HEK293 (cell line): ENCODE data around the gene SLFN12L.
"Not testable (repeated sequence)": the region's sequence is repeated elsewhere in the genome, so short reads cannot be mapped to it uniquely, and the experiment has no call there.

Source experiments
- CTCF ChIA-PET: fragments of 350-600 bp; formaldehyde crosslinking; extraction: SDS; loops from one replicate; lab custom pipeline; 2021; ENCODE audit warnings: antibody characterized with exemption; lab: Yijun Ruan, JAX
- POLR2A ChIA-PET: fragments of 300-600 bp; formaldehyde crosslinking; extraction: SDS; loops from one replicate; lab custom pipeline; 2020; ENCODE audit warnings: antibody characterized with exemption, inconsistent platforms; lab: Yijun Ruan, JAX
- H3K27ac ChIP-seq: fragments of 200-500 bp; sonication (Bioruptor generic); 2 replicates; pipeline ENCODE4 v1.5.1; 2014; ENCODE audit warnings: low read depth, low read length, control low read depth, inconsistent platforms; ENCODE audit errors: extremely low read depth
- H3K36me3 ChIP-seq, 2 experiments: fragments of 200-500 bp in 1 of 2; sonication (Bioruptor generic) in 1 of 2; 1 replicate in 1 of 2; 2 replicates in 1 of 2; pipeline ENCODE4 v1.5.1; 2014 to 2017; ENCODE audit warnings: inconsistent platforms in 2 of 2, low read length in 2 of 2; ENCODE audit not compliant: control insufficient read depth in 2 of 2, insufficient read depth in 1 of 2
- H3K4me1 ChIP-seq: fragments of 200-500 bp; sonication (Bioruptor generic); 2 replicates; pipeline ENCODE4 v1.5.1; 2014; ENCODE audit warnings: mild to moderate bottlenecking, low read length, inconsistent platforms; ENCODE audit not compliant: control insufficient read depth, insufficient read depth
- H3K4me3 ChIP-seq: 2 replicates; pipeline ENCODE4 v1.5.1; 2011; ENCODE audit warnings: low read depth, mild to moderate bottlenecking, control low read depth, low read length, moderate library complexity
- H3K9me3 ChIP-seq: fragments of 200-500 bp; sonication (Bioruptor generic); 2 replicates; pipeline ENCODE4 v1.5.1; 2014; ENCODE audit warnings: low read depth, low read length, inconsistent platforms; ENCODE audit not compliant: control insufficient read depth, insufficient read depth
- CTCF ChIP-seq: fragments of 450-650 bp; formaldehyde crosslinking; IDR thresholded peaks from 2 replicates; pipeline ENCODE4 v1.5.1; 2016; ENCODE audit warnings: missing biosample characterization, missing genetic modification characterization
- MYNN ChIP-seq: fragments of 450-650 bp; formaldehyde crosslinking; IDR thresholded peaks from 2 replicates; pipeline ENCODE4 v1.5.1; 2016; ENCODE audit warnings: missing biosample characterization, missing genetic modification characterization, borderline replicate concordance
- RBAK ChIP-seq: fragments of 450-650 bp; formaldehyde crosslinking; IDR thresholded peaks from 2 replicates; pipeline ENCODE4 v1.5.1; 2016; ENCODE audit warnings: missing biosample characterization, missing genetic modification characterization
- TCF7L2 ChIP-seq: IDR thresholded peaks from 2 replicates; pipeline ENCODE4 v1.6.1; 2011; ENCODE audit warnings: low read depth, mild to moderate bottlenecking, inconsistent platforms, low read length, moderate library complexity, borderline replicate concordance
- ZBTB26 ChIP-seq: fragments of 450-650 bp; formaldehyde crosslinking; optimal IDR thresholded peaks from 2 replicates; pipeline ENCODE3; 2016; ENCODE audit warnings: missing biosample characterization, mild to moderate bottlenecking, missing genetic modification characterization
- ZNF114 ChIP-seq: fragments of 450-650 bp; formaldehyde crosslinking; IDR thresholded peaks from 2 replicates; pipeline ENCODE4 v1.5.0; 2017; ENCODE audit warnings: missing biosample characterization, missing genetic modification characterization
- ZNF121 ChIP-seq: fragments of 450-650 bp; formaldehyde crosslinking; IDR thresholded peaks from 2 replicates; pipeline ENCODE4 v1.5.1; 2016; ENCODE audit warnings: missing biosample characterization, missing genetic modification characterization
- ZNF211 ChIP-seq: fragments of 450-650 bp; formaldehyde crosslinking; IDR thresholded peaks from 2 replicates; pipeline ENCODE4 v1.5.1; 2016; ENCODE audit warnings: low read depth, missing biosample characterization, missing genetic modification characterization
- ZNF274 ChIP-seq, 2 experiments: fragments of 200-500 bp in 1 of 2; fragments of 450-650 bp in 1 of 2; sonication (Bioruptor generic) in 1 of 2; formaldehyde crosslinking in 1 of 2; IDR thresholded peaks; 2 replicates each; pipeline versions ENCODE4 v1.5.1 to v1.6.1; 2014 to 2016; ENCODE audit warnings: borderline replicate concordance in 1 of 2, inconsistent platforms in 1 of 2, low read length in 1 of 2, missing biosample characterization in 1 of 2, missing genetic modification characterization in 1 of 2
- ZNF280D ChIP-seq: fragments of 450-650 bp; formaldehyde crosslinking; IDR thresholded peaks from 2 replicates; pipeline ENCODE4 v1.5.1; 2016; ENCODE audit warnings: missing biosample characterization, missing genetic modification characterization
- ZNF335 ChIP-seq: fragments of 450-650 bp; formaldehyde crosslinking; conservative IDR thresholded peaks from 2 replicates; pipeline ENCODE4 v1.5.1; 2016; ENCODE audit warnings: missing biosample characterization, missing genetic modification characterization
- ZNF366 ChIP-seq: fragments of 450-650 bp; formaldehyde crosslinking; conservative IDR thresholded peaks from 2 replicates; pipeline ENCODE4 v1.5.1; 2016; ENCODE audit warnings: missing biosample characterization, missing genetic modification characterization
- ZNF391 ChIP-seq: fragments of 450-650 bp; formaldehyde crosslinking; IDR thresholded peaks from 2 replicates; pipeline ENCODE4 v1.5.1; 2016; ENCODE audit warnings: low read depth, missing biosample characterization, missing genetic modification characterization, borderline replicate concordance
- ZNF514 ChIP-seq: fragments of 450-650 bp; formaldehyde crosslinking; IDR thresholded peaks from 2 replicates; pipeline ENCODE4 v1.5.1; 2016; ENCODE audit warnings: missing biosample characterization, missing genetic modification characterization
- ZNF529 ChIP-seq: fragments of 450-650 bp; formaldehyde crosslinking; IDR thresholded peaks from 2 replicates; pipeline ENCODE4 v1.5.1; 2017; ENCODE audit warnings: missing genetic modification characterization, missing biosample characterization; ENCODE audit not compliant: insufficient replicate concordance
- ZNF549 ChIP-seq: fragments of 450-650 bp; IDR thresholded peaks from 2 replicates; pipeline ENCODE4 v1.5.1; 2018; ENCODE audit warnings: missing biosample characterization, missing genetic modification characterization, mild to moderate bottlenecking, inconsistent platforms, moderate library complexity
- ZNF768 ChIP-seq: fragments of 450-650 bp; formaldehyde crosslinking; IDR thresholded peaks from 2 replicates; pipeline ENCODE4 v1.5.1; 2018; ENCODE audit warnings: missing biosample characterization, mild to moderate bottlenecking, missing genetic modification characterization
- ZSCAN23 ChIP-seq: fragments of 450-650 bp; formaldehyde crosslinking; IDR thresholded peaks from 2 replicates; pipeline ENCODE4 v1.5.1; 2016; ENCODE audit warnings: missing biosample characterization, missing genetic modification characterization
- TF ChIP-seq, protein P1 (sequence below): fragments of 450-650 bp; formaldehyde crosslinking; IDR thresholded peaks from 2 replicates; pipeline ENCODE4 v1.5.1; 2017; ENCODE audit warnings: missing biosample characterization, missing genetic modification characterization
- TF ChIP-seq, protein P2 (sequence below): fragments of 450-650 bp; formaldehyde crosslinking; IDR thresholded peaks from 2 replicates; pipeline ENCODE4 v1.5.1; 2016; ENCODE audit warnings: missing biosample characterization, missing genetic modification characterization

SLFN12L gene

GRCh38 chr17:35519906-35520442 lies 17.5 kb downstream of the SLFN12L start:
- Histone ChIP-seq H3K4me1 (peaks cover 9% of the 10 kb centered on the region), H3K4me3 (no peak overlapping the region)
- CTCF ChIA-PET, result interaction anchor here (1.0 to 3.0 kb wide), 2 partner anchors 14 to 208 kb away, joined by 3 to 10 read pairs; no protein-coding TSS in a partner anchor
- TF ChIP-seq, protein P1, sequence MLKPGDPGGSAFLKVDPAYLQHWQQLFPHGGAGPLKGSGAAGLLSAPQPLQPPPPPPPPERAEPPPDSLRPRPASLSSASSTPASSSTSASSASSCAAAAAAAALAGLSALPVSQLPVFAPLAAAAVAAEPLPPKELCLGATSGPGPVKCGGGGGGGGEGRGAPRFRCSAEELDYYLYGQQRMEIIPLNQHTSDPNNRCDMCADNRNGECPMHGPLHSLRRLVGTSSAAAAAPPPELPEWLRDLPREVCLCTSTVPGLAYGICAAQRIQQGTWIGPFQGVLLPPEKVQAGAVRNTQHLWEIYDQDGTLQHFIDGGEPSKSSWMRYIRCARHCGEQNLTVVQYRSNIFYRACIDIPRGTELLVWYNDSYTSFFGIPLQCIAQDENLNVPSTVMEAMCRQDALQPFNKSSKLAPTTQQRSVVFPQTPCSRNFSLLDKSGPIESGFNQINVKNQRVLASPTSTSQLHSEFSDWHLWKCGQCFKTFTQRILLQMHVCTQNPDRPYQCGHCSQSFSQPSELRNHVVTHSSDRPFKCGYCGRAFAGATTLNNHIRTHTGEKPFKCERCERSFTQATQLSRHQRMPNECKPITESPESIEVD, result no peak
- TF ChIP-seq CTCF (no peak), TCF7L2 (peak; percentile 58; the same call in 1 of the 2 replicates), ZNF121 (tag by site-specific recombination) (no peak), ZNF366 (tag by site-specific recombination) (no peak), ZNF514 (no peak), ZNF114 (tag by site-specific recombination) (no peak), ZNF391 (no peak), ZNF274 (IDR thresholded peaks at IDR 0.05; ENCODE audit: low read length) (no peak), ZNF274 (tag by site-specific recombination; IDR thresholded peaks at IDR 0.05; ENCODE audit: borderline replicate concordance) (no peak), ZNF335 (tag by site-specific recombination) (0 out of 2 replicates have a peak, but pooled peaks have one; percentile 19), ZNF280D (tag by site-specific recombination) (no peak), ZNF529 (tag by site-specific recombination) (no peak), ZNF768 (tag by site-specific recombination) (no peak)
- TF ChIP-seq, protein P2, sequence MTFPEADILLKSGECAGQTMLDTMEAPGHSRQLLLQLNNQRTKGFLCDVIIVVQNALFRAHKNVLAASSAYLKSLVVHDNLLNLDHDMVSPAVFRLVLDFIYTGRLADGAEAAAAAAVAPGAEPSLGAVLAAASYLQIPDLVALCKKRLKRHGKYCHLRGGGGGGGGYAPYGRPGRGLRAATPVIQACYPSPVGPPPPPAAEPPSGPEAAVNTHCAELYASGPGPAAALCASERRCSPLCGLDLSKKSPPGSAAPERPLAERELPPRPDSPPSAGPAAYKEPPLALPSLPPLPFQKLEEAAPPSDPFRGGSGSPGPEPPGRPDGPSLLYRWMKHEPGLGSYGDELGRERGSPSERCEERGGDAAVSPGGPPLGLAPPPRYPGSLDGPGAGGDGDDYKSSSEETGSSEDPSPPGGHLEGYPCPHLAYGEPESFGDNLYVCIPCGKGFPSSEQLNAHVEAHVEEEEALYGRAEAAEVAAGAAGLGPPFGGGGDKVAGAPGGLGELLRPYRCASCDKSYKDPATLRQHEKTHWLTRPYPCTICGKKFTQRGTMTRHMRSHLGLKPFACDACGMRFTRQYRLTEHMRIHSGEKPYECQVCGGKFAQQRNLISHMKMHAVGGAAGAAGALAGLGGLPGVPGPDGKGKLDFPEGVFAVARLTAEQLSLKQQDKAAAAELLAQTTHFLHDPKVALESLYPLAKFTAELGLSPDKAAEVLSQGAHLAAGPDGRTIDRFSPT, result no peak
- TF ChIP-seq, all 188 proteins: peak for 2
- POLR2A ChIA-PET, result no interaction called here
- no peaks in the 10 kb centered on the region for H3K36me3 ChIP-seq
- no peak overlapping the region for H3K27ac ChIP-seq
- H3K9me3 ChIP-seq, result no peaks in the 10 kb centered on the region

GRCh38 chr17:35519439-35519838 lies 18.0 kb downstream of the SLFN12L start:
- Histone ChIP-seq H3K27ac (no peak overlapping the region), H3K36me3 (no peaks in the 10 kb centered on the region), H3K4me1 (peaks cover 10% of the 10 kb centered on the region), H3K4me3 (no peak overlapping the region), H3K9me3 (no peaks in the 10 kb centered on the region)
- ChIA-PET CTCF (interaction anchor here (0.7 to 1.0 kb wide), 2 partner anchors 15 to 663 kb away, joined by 3 read pairs; no protein-coding TSS in a partner anchor), POLR2A (no interaction called here)
- no peak for TF ChIP-seq ZNF211
- TF ChIP-seq ZNF549 (tag by site-specific recombination), result no peak
- TF ChIP-seq MYNN (tag by site-specific recombination), result no peak
- TF ChIP-seq RBAK (tag by site-specific recombination), result no peak
- no peak for TF ChIP-seq ZBTB26 (tag by site-specific recombination)
- no peak for TF ChIP-seq ZSCAN23 (tag by site-specific recombination)

DNA sequence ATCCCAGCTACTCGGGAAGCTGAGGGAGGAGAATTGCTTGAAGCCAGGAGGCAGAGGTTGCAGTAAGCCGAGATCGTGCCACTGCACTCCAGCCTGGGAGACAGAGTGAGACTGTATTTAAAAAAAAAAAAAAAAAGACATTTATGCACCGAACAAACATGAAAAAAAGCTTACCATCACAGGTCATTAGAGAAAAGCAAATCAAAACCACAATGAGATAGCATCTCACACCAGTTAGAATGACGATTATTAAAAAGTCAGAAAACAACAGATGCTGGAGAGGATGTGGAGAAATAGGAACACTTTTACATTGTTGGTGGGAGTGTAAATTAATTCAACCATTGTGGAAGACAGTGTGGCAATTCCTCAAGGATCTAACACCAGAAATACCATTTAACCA lies 19.0 kb downstream of the SLFN12L start:
- H3K4me3 ChIP-seq, H3K27ac ChIP-seq, CTCF ChIA-PET, H3K9me3 ChIP-seq, H3K36me3 ChIP-seq: not testable (repeated sequence)
- POLR2A ChIA-PET, result interaction anchor here (0.6 kb wide), 1 partner anchor 460 kb away, joined by 5 read pairs; no protein-coding TSS in a partner anchor
- H3K4me1 ChIP-seq, result peaks cover 13% of the 10 kb centered on the region
